ENCODE data around the gene RAP2B.
"Not testable (repeated sequence)": the region's sequence is repeated elsewhere in the genome, so short reads cannot be mapped to it uniquely, and the experiment has no call there.

The RAP2B gene

DNA sequence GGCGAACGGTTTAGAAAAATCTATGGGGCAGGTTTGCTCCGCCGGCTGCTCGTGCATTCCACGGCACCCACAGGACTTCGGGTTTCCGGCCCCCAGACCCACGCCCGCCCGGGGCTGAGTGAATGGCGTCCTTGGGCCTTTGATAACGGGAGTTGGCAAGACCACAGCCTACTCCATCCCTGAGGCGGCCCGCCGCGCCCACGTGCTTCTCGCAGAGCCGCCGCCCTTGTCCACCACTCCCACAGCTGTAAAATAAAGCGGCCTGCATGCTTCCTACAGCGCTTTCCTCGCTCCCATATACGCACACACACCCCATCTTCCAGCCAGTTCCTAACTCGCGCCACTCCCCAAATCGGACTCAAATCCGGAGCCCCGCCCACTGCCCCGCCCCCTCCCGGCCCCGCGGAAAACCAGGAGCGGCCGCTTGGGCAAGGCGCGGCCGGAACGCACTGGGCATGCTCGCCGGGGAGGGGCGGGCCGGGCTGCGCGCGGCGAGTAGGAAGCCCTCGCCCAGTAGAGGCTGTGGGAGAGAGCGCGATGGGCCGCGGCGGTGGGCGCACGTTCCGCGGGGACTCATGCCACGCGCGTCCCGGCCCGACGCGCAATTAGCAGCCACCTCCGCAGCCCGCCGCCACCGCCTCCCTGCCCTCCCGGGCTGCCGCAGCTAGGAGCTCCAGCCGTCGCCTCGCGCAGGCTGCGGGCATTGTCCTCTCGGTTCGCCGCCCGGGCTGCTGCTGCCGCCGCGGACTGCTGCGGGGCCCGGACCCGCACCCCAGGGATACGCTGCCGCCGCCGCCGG is at the start of gene RAP2B:
RAP2B (plus strand) TSS at position 513 of the 799 bp plus-strand sequence. CDS start 468 bp downstream, outside the sequence.
- peak; percentile 57 to 96 (median 91) for DNase-seq

DNA sequence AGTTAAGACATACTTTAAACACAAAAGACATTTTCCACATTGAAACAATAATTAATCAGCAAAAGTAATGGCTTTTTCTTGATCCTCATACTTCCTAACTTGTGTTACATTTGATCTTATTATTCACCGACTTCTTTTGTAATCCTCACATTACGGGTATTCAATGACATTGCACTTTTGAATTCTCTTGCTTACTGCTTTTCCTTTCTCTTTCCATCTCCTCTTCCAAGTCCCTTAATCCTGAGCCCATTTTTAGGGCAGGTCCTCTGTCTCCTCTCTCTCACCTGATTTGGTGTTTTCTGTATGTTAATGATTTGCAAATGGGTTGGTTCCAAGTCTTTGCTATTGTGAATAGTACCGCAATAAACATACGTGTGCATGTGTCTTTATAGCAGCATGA is 48.5 kb upstream of the RAP2B start:
- DNase-seq = no peak

DNA sequence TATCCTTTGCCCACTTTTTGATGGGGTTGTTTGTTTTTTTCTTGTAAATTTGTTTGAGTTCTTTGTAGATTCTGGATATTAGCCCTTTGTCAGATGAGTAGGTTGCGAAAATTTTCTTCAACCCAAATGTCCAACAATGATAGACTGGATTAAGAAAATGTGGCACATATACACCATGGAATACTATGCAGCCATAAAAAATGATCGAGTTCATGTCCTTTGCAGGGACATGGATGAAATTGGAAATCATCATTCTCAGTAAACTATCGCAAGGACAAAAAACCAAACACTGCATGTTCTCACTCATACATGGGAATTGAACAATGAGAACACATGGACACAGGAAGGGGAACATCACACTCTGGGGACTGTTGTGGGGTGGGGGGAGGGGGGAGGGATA is 47.8 kb upstream of the RAP2B start:
- DNase-seq = not testable (repeated sequence)

DNA sequence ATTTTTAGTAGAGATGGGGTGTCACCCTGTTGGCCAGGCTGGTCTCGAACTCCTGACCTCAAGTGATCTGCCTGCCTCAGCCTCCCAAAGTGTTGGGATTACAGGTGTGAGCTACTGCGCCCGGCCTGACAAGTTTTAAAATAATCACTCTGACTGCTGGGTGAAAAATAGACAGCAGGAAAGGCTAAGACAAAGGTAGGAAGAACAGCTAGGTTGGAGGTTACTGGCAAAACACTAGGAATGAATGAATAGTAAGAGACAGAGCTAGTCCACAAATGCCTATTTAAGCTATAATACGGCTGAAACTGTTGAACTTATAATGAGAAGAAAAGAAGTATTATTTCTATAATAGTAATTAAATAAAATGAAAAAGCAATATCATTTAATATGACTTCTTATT is 46.7 kb upstream of the RAP2B start:
- no peak for DNase-seq

DNA sequence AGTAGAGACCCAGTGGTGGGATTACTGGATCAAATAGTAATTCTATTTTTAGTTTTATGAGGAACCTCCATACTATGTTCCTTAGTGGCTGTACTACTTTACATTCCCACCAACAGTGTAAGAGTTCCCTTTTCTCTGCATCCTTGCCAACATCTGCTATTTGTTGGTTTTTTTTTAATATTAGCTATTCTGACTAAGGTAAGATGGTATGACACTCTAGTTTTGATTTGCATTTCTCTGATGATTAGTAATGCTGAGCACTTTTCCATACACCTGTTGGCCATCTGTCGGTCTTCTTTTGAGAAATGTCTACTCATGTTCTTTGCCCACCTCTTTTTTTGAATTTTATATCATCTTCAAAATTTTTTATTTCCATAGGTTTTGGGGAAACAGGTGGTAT is 34.2 kb upstream of the RAP2B start:
- no peak for DNase-seq

DNA sequence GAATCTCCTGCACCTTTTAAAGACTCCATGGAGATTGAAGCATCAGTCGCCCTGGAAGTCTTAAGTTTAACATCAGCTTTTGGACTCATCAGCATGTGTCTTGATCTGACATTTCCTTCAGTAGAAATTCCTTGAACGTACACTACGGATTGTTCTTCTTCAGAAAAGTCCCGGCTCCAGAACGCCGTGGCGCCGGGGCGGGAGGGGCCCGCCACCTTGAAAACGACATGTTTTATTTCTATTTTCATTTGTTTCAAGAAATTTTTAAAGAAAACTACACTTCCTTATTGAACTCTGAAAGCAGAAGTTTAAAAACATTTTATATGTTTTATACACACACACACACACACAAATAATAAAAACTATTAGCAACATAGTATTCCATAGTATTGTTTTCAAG is 32.6 kb upstream of the RAP2B start:
- no peak for DNase-seq

DNA sequence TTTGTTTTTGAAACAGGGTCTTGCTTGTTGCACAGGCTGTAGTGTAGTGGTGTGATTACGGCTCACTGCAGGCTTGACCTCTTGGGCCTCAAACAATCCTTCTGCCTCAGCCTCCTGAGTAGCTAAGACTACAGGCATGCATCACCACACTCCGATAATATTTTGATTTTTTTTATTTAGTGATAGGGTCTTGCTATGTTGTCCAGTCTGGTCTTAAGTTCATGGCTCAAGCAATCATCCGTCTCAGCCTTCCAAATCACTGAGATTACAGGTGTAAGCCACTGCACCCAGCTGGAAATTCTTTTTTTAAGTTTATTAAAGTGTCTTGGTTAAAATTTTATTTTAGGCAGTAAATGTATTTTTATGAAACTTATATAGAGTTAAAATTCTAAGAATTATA is 32.2 kb upstream of the RAP2B start:
- DNase-seq = no peak

DNA sequence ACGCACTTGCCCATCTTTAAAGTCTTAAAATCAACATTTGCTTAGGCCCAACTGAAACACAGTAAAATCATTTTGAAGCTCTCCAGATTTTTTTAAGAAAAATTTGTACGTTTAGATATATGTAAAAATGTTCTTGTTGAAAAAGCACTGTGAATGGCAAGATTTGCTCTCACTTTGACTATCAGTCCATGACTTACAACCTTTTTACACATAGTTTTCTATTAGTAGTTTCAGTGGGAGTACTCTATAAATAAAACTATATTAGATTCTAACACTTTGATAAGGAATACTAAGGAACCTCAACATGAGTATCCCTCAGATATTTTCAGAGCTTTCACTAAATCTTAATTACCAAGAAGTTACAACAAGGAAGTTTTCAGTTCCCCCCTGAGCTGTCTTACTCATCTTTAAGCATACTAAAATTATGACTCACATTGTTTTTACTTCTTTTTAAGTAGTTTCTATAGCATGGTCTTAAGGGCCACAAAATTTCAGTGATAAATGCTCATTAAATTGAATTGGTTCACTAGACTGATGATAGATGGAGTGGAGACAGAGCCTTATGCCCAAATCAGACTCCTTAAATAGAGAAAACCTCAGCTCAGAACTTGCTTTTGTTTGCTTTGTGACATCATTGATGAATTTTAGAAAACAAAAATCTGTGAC is 31.6 kb upstream of the RAP2B start:
- DNase-seq = no peak

DNA sequence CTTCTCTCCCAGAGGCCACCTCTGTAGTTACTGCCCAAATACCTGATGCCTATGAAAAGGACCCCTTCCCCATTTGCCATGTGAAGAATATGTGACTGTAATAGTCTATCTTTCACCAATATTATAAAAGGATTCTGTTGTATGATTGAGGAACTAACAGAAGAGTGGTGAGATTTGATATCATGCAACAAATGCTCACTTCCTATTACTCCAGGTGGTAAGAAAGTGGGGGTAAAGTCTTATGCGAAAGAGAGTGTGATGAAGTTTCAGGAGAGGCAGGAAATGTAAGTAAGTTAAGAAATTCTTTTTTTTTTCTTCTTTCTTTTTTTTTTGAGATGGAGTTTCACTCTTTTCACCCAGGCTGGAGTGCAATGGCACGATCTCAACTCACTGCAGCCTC is 24.4 kb upstream of the RAP2B start:
- no peak for DNase-seq

DNA sequence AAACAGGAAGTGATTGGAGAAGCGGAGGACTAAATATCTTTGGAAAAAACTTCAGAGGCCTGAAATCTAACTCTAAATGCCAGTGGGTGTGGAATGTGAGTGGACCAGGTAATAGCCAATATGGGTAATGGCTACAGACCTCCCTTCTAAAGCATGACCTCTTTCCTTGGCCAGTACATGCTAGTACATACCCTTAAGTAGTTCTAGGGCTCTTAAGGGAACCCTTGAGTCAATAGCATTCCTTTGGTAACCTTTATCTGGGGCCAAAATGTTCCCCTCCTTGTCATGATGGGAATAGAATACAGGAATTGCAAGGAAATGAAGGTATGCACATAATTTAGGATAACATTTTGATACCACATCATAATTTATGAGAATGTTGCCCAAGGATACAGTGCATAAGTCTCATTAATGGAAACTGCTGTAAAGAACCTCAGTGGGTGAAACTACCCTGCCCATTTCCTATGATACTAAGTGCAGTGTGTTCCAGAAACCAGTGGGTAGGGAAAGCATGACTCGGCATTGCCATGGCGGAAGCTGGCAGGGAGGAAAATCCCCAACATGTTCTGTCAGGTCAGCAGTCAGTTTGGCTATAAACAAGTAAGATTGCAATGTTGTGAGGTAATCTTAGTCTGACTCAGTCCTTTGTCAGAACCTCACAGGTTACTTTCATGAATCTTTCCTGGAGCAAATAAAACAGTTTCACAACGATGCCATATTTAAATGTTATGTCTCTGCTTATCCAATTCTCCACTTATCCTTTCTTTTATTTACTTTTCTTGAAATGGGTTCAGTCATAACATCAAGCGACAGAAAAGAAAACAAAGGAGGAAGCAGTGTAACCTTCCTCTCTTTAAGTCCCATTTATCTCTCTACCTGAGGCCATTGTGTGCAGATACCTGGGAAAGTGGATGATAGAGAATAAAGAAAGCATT is 23.5 kb upstream of the RAP2B start:
- no peak for DNase-seq

DNA sequence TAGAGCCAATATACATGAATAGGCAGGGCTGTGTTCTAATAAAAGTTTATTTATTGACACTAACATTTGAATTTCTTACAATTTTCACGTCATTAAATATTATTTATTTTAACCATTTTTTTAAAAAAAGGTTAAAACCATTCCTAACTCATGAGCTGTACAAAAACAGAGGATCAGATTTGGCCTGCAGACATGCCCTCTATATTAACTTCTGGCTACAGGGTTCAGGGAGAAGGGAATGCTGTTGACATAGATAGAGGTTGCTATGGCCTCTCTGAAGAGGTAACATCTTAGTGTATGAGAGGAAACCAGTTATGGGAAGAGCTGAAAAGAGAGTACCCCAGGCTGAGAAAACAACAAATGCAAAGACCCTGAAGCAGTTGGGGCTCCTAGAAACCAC is 19.1 kb upstream of the RAP2B start:
- no peak for DNase-seq

DNA sequence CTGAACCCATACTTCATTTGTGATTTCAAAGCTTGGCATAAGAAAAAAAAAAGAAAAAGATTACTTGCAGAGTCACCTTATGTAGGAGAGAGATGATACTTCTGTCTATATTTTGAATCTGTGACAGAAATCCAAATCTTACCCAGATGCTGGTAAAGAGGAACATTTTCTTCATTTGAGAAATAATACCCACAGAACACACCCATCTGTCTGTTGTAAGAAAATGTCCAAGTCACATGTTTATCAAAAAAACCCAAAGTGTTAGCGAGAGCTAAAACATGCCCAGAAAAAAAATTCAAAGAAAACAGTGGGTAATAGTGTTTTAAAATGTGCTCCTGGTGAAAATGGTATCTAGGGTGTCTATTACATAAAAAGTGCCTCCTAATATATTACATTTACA is 18.0 kb upstream of the RAP2B start:
- no peak for DNase-seq

DNA sequence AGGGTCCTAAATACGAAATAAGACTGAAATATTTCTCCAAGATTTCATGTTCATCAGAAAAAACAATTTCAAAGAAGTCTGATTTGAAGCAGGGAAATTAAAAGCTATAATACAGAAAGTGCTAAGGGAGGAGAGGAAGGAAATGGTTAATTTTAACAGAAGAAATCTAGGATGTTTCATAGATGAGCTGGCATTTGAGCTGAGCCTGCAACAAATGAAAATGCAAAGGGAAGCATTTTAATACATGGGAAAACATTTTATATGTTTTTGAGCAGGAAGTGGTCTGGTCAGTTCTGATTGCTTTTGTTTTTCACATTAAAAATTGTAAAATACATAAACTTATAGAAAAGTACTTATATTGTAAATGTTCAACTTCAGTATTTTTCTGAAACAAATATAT is 17.2 kb upstream of the RAP2B start:
- no peak for DNase-seq

DNA sequence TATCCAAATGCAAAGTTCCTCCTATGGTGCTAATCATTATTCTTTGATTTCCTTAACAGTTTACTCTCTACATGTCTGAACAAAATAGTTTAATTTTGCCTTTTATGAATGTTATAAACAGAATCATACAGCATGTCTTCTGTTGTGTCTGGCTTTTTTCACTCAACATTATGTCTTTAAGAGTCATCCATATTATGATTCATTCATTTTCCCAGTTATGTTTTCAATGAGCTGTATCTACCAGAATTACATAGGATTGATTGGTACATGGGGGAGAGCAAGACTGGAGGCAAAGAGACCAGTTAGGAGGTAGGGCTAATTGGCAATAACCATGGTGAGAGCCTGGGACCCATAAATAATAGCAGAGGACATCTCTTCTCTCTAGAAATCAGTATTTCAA is 16.6 kb upstream of the RAP2B start:
- no peak for DNase-seq

DNA sequence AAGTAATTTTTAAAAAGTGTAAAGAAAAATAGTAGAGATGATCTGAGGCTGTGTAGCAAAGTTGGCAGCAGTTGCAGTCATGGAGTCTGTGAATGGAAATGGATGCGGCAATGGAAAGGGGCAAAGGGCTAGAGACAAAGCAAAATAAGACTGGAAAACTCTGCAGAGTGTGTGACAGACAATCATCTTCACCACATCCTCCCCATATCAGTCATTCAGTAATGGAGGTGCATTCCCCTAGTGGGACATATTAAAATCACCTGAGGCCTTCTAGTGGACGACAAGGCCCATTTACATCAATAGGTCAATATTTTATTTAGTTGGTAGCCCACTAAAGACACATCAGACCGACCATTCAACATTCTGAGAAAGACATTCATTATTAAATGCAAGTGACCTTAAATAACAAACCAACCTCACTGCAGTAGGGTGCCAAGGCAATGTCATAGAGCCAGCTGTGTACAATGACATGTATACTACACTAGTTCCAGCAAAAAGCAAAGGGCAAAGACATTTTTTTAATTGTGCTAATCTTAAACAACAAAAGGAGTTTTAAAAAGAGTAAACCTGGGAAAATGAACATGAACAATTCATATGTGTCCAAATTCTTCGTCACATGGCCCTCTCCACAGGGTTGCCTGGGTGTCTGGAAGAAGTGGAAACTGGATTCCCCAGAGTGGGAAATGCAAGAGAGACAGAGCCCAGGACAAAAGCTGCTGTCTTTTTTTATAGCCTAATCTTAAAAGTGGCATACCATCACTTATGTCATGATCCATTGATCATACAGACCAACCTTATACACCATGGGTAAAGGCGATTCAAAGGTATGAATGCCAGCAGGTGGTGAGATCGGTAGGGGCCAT is 15.6 kb upstream of the RAP2B start:
- no peak for DNase-seq

DNA sequence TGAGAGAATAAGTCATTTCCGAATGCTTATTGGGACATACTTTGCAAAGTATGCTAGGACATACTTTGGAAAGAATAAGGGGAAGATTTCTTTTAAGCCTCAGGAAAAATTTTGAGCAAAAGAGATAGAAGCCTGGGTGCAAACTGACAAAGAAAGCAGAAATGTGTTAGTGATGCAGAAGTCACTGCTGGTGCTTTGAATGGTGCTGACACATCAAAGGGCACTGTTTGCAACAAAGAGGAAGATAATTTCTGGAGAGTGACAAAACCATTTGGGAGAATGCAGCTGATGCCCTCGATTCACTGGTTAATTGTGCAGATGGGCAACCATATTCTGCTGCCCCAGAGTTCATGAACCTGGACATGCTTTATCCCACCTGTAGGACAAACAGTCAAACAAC is 11.0 kb upstream of the RAP2B start:
- no peak for DNase-seq

DNA sequence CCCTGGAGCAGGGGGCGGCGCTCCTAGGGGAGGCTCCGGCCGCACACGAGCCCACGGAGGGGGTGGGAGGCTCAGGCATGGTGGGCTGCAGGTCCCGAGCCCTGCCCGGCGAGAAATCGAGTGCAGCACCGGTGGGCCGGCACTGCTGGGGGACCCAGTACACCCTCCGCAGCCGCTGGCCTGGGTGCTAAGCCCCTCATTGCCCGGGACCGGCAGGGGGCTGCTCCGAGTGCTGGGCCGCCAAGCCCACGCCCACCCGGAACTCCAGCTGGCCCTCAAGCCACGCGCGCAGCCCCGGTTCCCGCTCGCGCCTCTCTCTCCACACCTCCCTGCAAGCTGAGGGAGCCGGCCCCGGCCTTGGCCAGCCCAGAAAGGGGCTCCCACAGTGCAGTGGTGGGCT is 6.2 kb upstream of the RAP2B start:
- DNase-seq = not testable (repeated sequence)

DNA sequence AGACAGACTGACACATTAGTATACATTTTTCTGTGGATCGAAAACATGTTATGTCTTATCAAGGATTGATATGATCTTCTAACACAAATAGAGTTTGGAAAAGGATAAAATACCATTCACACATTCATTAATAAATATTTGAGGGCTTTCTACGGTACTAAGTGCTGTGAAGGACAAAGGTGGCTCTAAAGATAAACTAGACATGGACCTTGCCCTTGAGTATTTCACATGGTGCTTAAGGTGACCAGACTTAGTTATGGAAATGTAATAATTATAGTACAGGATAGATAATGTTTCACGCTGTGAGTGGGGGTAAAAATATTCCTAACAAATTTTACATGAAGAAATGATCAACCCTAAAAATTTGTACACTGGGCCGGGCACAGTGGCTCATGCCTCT is 3.8 kb upstream of the RAP2B start:
- DNase-seq = no peak

DNA sequence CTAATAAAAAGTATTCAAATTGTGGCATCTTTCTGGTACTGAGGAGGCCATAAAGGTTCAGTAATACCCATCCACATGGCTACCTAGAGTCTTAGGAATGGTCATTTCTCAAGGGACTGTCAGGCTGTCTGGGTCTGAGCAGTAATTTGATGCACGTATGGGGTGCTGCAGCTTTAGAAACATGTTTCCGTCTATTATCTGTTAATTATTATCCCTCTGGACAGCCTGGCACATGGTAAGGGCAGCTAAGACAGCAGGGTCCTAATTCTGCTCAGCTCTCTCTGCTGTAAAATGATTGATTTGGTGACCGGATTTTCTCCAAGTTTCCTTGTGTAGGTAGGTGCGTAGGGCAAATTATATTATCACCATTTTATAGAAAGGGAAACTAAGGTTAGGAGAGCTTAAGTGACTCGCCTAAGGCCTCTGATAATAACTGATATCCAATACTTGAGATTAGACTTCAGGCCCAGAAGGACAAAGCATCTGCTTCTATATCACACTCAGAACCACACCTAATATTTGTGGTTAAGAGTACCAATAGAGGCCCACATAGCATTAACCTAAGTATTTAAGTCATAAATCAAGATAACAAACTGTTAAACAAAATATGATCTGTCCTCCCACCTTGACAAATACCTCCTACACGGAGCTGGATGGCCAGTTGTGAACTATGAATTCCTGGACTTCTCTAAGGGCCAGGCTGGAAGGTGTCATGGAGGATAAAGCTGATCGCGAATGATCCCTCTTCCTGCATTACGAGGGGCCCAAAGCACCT is 2.9 kb upstream of the RAP2B start:
- DNase-seq = no peak

DNA sequence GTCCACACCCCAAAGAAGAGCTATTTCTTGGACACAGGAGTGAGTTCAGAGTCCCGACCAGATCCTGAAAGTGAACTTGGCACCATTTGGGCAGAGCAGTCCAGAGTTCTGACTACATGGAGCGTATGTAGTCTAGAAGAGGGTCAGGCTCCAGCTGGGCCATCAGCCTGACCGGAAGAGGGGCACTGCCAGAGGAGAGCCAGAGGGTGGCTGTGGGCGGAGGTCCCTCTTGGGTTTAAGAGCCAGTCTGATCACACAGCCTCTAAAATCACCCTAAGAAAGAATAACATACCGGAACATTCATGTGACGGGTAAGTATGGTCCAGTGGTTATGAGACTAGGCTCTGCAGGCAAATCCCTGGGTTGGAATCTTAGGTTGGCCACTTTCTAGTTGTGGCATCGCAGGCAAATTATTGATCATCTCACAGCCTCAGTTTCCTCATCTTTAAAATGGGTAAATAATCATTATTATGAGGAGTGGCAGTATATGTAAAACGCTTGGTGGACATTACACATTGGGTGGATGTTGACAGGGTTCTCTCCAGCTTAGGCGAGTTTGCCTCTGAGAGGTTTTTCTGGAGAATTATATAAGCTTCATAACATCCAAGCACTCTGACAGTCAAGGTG is 2.1 kb upstream of the RAP2B start:
- DNase-seq = peak in 1 of 58 donors; percentile 30
